ENCODE data around the gene UST.
"Not testable (repeated sequence)": the region's sequence is repeated elsewhere in the genome, so short reads cannot be mapped to it uniquely, and the experiment has no call there.

Gene UST

GRCh38 chr6:148916485-148916884 is 169.7 kb downstream of the UST start:
- not testable (repeated sequence) for DNase-seq

DNA sequence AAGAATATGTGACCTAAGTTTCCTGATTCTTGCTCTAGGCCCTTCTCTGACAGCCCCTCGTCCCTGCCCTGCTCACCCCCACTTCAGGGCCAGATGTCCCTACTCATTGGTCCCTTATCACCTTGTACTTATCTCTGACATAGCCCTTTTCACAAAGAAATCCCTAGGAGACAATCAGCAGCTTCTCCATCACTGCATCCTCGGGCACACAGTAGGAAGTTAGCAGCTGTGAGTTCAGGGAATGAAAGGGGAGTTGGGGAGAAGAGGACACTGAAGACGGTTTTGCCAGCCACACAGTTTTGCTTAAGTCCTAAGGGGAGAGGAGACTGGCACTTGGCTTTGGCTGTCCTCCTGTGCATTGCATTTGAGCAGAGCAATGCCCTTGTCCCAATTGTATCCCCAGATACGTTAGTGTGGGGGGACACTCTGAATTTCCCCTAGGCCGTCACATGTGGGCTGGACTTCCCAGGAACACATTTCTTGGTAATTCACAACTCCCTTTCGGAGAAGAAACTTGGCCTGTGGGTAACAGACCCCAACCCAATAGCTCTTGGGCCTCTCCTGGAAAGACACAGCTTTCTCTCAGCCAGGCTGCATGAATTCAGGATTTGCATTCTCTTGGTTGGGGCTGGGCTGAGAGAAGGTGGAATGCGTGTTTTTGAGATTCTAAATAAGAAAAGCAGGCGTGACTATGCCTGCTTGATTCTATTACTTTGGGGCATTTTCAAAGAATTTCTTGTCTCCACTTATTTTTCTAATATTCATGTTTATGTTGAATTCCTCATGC is 177.6 kb downstream of the UST start:
- no peak for DNase-seq

DNA sequence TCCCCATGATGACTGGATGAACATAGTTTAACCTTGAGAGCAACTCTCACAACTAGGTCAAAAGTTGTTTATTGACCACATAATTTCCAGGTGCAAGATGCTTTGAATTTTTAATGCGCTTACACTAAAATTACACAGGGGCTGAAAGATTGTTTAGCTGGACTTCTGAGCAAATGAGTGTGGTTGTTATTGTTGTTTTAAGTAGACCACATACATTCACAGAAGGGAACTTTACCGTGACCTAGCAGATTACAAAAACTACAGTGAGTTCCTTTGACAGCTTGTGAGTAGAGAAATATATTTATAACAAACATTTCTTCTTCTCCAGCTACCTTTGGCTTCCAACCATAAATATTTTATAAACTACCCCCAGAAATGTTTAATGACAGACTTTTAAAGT is 178.9 kb downstream of the UST start:
- no peak for DNase-seq

- DNase-seq = no peak
Measured at GRCh38 chr6:148926478-148926877, 179.6 kb downstream of the UST start.

GRCh38 chr6:148927586-148927985 is 180.8 kb downstream of the UST start:
- no peak for DNase-seq

GRCh38 chr6:148928811-148929210 is 182.0 kb downstream of the UST start:
- no peak for DNase-seq

- no peak for DNase-seq
Measured at GRCh38 chr6:148932208-148932607, 185.4 kb downstream of the UST start.

- no peak for DNase-seq
Measured at GRCh38 chr6:148932731-148933130, 185.9 kb downstream of the UST start.

- DNase-seq = no peak
Measured at GRCh38 chr6:148934539-148934938, 187.7 kb downstream of the UST start.

DNA sequence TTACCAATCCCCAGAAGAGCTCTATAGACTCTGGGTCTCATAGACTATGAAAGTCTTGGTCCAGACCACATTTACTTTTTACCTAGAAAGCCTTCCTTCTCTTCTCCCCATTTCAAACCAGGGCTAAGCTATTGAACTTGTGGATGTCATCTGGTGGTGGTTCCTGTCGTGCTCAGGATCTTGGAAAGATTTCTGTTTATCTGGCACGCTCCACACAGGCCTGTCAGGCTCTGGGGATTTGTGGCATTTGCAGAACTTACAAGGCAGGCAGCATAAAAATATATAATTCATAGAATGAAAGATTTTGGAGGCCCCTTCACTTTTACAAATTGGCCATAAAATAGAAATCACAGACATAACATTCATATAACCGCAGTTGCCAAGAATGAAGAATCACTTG is 188.1 kb downstream of the UST start:
- no peak for DNase-seq

DNA sequence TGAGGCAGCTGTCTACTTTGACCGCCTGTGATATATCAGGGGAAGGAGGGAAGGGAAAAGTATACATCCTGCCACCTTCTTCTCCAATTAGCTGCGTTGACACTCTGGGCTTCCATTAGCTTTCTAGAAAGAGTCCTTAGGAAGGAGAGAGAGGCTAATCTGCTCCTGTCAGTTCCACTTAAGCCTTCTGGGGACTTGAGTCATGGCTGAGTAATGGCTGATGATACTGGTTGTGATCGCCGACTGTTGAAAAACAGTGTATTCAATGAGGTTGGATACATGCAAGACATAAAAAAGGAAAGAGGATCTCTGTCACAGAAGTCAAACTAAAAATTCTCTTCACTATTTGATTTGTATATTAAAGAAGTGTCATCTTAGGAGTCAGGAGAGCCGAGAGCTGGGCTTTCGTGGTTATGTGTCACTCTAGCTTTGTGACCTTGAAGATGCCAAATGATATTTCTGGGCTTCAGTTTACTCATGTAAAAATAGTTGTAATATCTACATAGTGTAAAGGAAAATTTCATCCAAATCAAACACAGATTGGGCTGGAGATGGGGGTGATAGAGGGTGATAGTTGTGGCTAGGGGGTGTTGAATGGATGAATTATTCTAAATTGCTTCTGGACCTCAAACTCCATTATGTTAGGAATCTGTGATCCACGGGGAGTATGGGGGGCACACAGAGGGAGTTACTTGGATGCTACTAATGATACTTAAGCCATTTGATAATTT is 189.0 kb downstream of the UST start:
- DNase-seq = no peak

DNA sequence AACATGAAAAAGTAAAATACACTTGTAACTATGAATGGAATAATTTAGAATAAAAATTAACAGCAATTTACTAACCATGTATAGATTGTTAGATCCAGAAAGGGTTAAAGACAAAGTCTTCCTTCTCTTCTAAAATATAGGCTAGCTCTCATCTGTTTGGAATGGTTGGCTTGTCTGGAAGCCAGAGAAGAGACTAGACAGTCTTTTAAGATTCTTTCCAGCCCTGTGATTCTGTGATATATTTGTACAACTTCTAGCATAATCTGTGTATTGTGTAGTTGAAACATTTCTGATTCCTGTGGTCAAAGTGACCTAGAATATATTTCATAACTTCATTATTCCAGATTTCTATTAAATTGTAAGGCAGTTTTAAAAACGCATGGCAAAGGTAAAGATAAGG is 196.6 kb downstream of the UST start:
- no peak for DNase-seq

DNA sequence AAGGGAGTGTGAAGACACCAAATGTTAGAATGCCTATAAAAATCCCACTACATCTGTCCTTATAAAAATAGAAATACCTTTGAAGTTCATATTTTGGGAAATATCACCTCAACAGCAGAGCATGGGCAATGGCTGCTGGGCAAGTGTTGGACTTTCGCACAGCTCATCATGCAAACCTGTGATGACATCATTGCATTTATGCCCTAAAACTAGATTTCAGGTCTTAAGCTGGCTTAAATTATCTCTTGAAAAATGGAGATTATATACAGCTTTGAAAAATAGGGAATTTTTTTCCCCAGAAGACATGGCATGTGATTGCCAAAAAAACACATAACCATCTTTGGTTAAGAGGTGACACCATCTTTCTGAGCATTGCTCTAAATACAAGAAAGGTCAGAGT is 197.8 kb downstream of the UST start:
- DNase-seq = no peak

GRCh38 chr6:148945301-148946021 is 198.6 kb downstream of the UST start:
- DNase-seq = no peak

- peak; percentile 57 for DNase-seq
Measured at GRCh38 chr6:148947621-148948444, 201.0 kb downstream of the UST start.

DNA sequence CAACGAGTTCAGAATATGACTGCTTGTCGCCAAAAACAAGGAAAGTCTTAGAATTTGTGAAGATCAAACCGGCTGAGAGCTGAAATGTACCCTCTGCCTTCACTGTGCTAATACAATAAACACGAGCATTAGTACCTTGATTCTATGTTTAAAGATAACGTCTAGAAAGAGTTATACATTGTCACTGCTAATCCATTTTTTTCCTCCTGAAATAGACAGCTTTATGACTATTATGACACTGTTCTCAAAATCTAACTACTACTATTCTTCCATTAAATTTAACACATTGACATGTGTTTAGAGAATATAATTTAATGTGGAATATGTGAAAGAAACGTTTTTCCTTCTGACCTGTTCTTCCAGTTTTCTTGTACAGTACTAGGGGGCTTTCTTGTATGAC is 204.8 kb downstream of the UST start:
- no peak for DNase-seq

GRCh38 chr6:148952147-148953035 is 205.6 kb downstream of the UST start:
- no peak for DNase-seq

DNA sequence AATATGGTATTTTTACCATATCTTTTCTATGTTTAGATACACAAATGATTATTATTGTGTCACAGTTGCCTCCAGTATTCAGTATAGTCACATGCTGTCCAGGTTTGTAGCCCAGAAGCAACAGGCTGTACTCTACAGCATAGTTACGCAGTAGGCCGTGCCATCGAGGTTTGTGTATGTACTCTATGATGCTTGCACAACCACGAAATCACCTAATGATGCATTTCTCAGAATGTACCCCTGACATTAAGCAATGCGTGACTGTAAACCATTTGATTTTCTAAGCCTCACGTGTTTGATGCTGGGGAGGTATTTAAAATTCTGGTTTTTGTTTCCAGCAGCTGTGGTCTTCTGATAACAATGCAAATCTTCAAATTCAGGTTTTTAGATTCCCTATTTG is 207.6 kb downstream of the UST start:
- DNase-seq = no peak

- no peak for DNase-seq
Measured at GRCh38 chr6:148954934-148955333, 208.1 kb downstream of the UST start.

DNA sequence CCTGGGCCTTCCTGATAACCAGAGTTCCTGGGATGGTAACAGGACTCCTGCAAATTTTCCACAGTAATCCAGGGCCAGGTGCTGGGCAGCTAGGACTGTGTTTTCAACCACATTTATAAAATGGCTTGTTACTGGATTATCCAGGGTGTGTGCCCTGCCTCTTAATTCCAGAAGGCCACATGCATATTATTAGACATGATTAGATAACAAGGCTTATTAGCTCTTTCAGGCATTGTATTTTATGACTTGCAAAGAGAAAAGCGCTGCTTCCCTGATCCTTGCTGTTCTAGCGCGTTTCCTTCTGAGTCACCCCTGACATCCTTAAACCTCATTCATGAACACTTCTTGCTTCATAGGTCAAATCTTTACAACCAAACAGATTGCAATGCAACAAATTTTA is 208.6 kb downstream of the UST start:
- DNase-seq = no peak

GRCh38 chr6:148956163-148956562 is 209.3 kb downstream of the UST start:
- not testable (repeated sequence) for DNase-seq

DNA sequence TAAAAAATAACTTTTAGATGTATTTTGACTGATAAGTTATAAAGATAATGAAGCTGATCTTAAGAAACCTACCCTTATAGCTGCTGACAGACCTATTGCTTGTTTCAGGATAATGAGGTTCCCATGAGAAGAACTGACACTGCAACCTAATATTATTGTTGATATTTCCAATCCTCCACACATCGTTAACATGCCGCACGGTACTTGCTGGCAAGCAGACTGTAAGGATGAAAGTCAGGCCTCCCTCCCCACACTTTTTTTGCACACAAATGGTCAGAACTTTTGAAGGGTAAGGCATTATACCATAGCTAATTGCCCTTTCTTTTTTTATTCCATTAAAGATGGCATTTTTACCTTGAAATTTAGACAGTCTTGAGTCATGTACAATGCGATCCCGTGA is 210.9 kb downstream of the UST start:
- no peak for DNase-seq

All from NCI-H2171 (cell line).